Liver (tissue), 9 donors: Measurements from ENCODE around the gene ASB7. TPM values are rescaled to one million over a fixed set of nuclear protein-coding genes. Genes with fewer than 3 reads are reported as not detected.

Experiments
- DNase-seq: peaks from one replicate; pipeline ENCODE4 v3.0.0-alpha.2; 2017; ENCODE audit warnings: low spot score
- H3K27ac ChIP-seq, 2 donors: one replicate each; pipeline ENCODE4 v1.7.0; 2013; ENCODE audit warnings: inconsistent platforms in 2 of 2, low read length in 2 of 2, control low read depth in 1 of 2, low read depth in 1 of 2, mild to moderate bottlenecking in 1 of 2
- H3K27me3 ChIP-seq, 4 donors: one replicate each; pipeline versions ENCODE4 v1.6.1 to v1.7.0; 2013; ENCODE audit warnings: low read length in 3 of 4, inconsistent platforms in 1 of 4, mild to moderate bottlenecking in 1 of 4, moderate library complexity in 1 of 4; ENCODE audit not compliant: control insufficient read depth in 4 of 4, insufficient read depth in 4 of 4
- H3K36me3 ChIP-seq, 4 donors: one replicate each; pipeline versions ENCODE4 v1.6.1 to v1.7.0; 2013; ENCODE audit warnings: low read length in 3 of 4, mild to moderate bottlenecking in 3 of 4, low read depth in 1 of 4, moderate library complexity in 1 of 4; ENCODE audit not compliant: control insufficient read depth in 4 of 4, insufficient read depth in 3 of 4
- H3K4me1 ChIP-seq, 4 donors: one replicate each; pipeline versions ENCODE4 v1.6.1 to v1.7.0; 2013; ENCODE audit warnings: low read length in 3 of 4, mild to moderate bottlenecking in 3 of 4, moderate library complexity in 1 of 4; ENCODE audit not compliant: control insufficient read depth in 4 of 4, insufficient read depth in 4 of 4
- H3K4me3 ChIP-seq, 3 donors: one replicate each; pipeline versions ENCODE4 v1.6.1 to v1.7.0; 2013; ENCODE audit warnings: low read length in 3 of 3, control low read depth in 1 of 3, low read depth in 1 of 3, mild to moderate bottlenecking in 1 of 3
- H3K9ac ChIP-seq, 2 donors: one replicate each; pipeline ENCODE4 v1.7.0; 2013; ENCODE audit warnings: low read length in 2 of 2, mild to moderate bottlenecking in 2 of 2, moderate library complexity in 2 of 2, control low read depth in 1 of 2, low read depth in 1 of 2
- H3K9me3 ChIP-seq, 4 donors: one replicate each; pipeline versions ENCODE4 v1.6.1 to v1.7.0; 2013; ENCODE audit warnings: low read length in 3 of 4; ENCODE audit not compliant: control insufficient read depth in 4 of 4
- EGR1 ChIP-seq, 2 donors: IDR thresholded peaks; 2 replicates each; pipeline ENCODE4 v1.6.1; 2016 to 2018; ENCODE audit warnings: antibody characterized with exemption in 2 of 2, low read depth in 2 of 2
- FOXA1 ChIP-seq: IDR thresholded peaks from 2 replicates; pipeline ENCODE4 v1.6.1; 2016; ENCODE audit warnings: antibody characterized with exemption
- FOXA2 ChIP-seq: IDR thresholded peaks from 2 replicates; pipeline ENCODE4 v1.6.1; 2016; ENCODE audit warnings: antibody characterized with exemption
- GABPA ChIP-seq, 2 donors: IDR thresholded peaks in 1 of 2; conservative IDR thresholded peaks in 1 of 2; 2 replicates each; pipeline ENCODE4 v1.6.1; 2016; ENCODE audit warnings: antibody characterized with exemption in 2 of 2, mild to moderate bottlenecking in 1 of 2, moderate library complexity in 1 of 2
- HNF4A ChIP-seq, 2 donors: conservative IDR thresholded peaks; 2 replicates each; pipeline ENCODE4 v1.6.1; 2016; ENCODE audit warnings: antibody characterized with exemption in 2 of 2, mild to moderate bottlenecking in 2 of 2
- HNF4G ChIP-seq: IDR thresholded peaks from 2 replicates; pipeline ENCODE4 v1.6.1; 2016; ENCODE audit warnings: antibody characterized with exemption
- JUND ChIP-seq, 2 donors: IDR thresholded peaks; 2 replicates each; pipeline ENCODE4 v1.6.1; 2016; ENCODE audit warnings: antibody characterized with exemption in 2 of 2
- NR2F2 ChIP-seq: IDR thresholded peaks from 2 replicates; pipeline ENCODE4 v1.6.1; 2016; ENCODE audit warnings: antibody characterized with exemption
- RAD21 ChIP-seq, 2 donors: IDR thresholded peaks; 2 replicates each; pipeline ENCODE4 v1.6.1; 2016; ENCODE audit warnings: antibody characterized with exemption in 2 of 2, mild to moderate bottlenecking in 2 of 2
- RXRA ChIP-seq, 2 donors: IDR thresholded peaks; 2 replicates each; pipeline ENCODE4 v1.6.1; 2017 to 2018; ENCODE audit warnings: antibody characterized with exemption in 2 of 2, mild to moderate bottlenecking in 1 of 2
- SP1 ChIP-seq: IDR thresholded peaks from 2 replicates; pipeline ENCODE4 v1.6.1; 2018; ENCODE audit warnings: antibody characterized with exemption, mild to moderate bottlenecking
- TAF1 ChIP-seq: conservative IDR thresholded peaks from 2 replicates; pipeline ENCODE4 v1.6.1; 2016; ENCODE audit warnings: antibody characterized with exemption, mild to moderate bottlenecking
- YY1 ChIP-seq: IDR thresholded peaks from 2 replicates; pipeline ENCODE4 v1.6.1; 2016; ENCODE audit warnings: antibody characterized with exemption, mild to moderate bottlenecking
- WGBS: extraction: QIAGEN DNeasy Blood & Tissue Kit; methylation state at CpG from one replicate; pipeline ENCODE4 v1.1.7; 2013; 5-methylcytosine and 5-hydroxymethylcytosine counted together
- polyA plus RNA-seq, 2 donors: library from polyadenylated mRNA; stranded (reverse) in 1 of 2; unstranded in 1 of 2; fragments of 200-250 nt in 1 of 2; fragments of >200 nt in 1 of 2; fragmentation: Nextera tagmentation in 1 of 2; extraction: Ambion mirVana in 1 of 2; gene quantifications; one replicate each; pipeline versions ENCODE4 v1.2.1 to v1.2.3, GENCODE V29; 2013 to 2015
- total RNA-seq, 2 donors: library from RNA; depleted of rRNA; stranded (reverse); fragments of >200 nt; gene quantifications; one replicate each; pipeline ENCODE4 v1.2.3, GENCODE V29; 2014
- TF ChIP-seq, protein P1 (sequence below): IDR thresholded peaks from 2 replicates; pipeline ENCODE4 v1.6.1; 2016; ENCODE audit warnings: antibody characterized with exemption, mild to moderate bottlenecking
- TF ChIP-seq, protein P2 (sequence below): IDR thresholded peaks from 2 replicates; pipeline ENCODE4 v1.6.1; 2016; ENCODE audit warnings: antibody characterized with exemption
- TF ChIP-seq, protein P3 (sequence below): IDR thresholded peaks from 2 replicates; pipeline ENCODE4 v1.6.1; 2016; ENCODE audit warnings: antibody characterized with exemption
- TF ChIP-seq, protein P4 (sequence below): IDR thresholded peaks from 2 replicates; pipeline ENCODE4 v1.6.1; 2016; ENCODE audit warnings: antibody characterized with exemption
- TF ChIP-seq, protein P5 (sequence below): fragments of 150-350 bp; IDR thresholded peaks from 2 replicates; pipeline ENCODE4 v1.5.1; 2017; ENCODE audit warnings: improper control_type of control experiment, low read depth, low read length; ENCODE audit not compliant: missing input control
- donor health status: healthy.
- donor health status: healthy.
- donor health status: healthy.
- donor health status: healthy.
- donor health status: healthy.

The ASB7 gene
- total and polyA plus RNA-seq, 4 donors = 3.7 to 12.6 (median 6.5) TPM

DNA sequence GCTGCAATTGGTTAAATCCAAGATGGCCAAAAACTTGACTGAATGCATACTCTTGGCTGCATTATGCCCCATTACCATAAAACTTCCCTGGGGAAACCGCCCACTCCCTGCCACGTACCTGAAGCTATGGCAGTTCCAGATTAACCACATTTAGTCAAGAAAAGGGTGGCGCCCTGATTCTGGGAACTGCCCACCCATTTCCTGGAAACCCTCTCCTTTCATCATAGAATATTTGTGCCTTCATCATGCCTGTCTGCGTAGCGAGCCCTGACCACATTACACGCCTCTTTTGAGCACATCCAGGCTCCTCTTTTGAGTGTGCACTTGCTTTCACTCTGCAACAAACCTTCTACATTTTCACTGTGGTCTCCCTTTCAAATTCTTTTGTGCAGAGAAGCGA is 5.6 kb upstream of the ASB7 start:
- WGBS = 86% methylated on average over 7 of the region's 7 CpGs
- Histone ChIP-seq H3K4me3 (no peak overlapping the region), H3K9me3 (no peaks in the 10 kb centered on the region), H3K9ac (no peak overlapping the region), H3K27me3 (no peaks in the 10 kb centered on the region), H3K4me1 (peaks cover 0 to 14% (median 13%) of the 10 kb centered on the region in 4 donors), H3K36me3 (no peaks in the 10 kb centered on the region), H3K27ac (no peak overlapping the region)
- TF ChIP-seq NR2F2 (no peak), FOXA1 (no peak), EGR1 (IDR thresholded peaks at IDR 0.05; ENCODE audit: low read depth in 2 of 2) (no peak), TAF1 (no peak), JUND (IDR thresholded peaks at IDR 0.05) (no peak), SP1 (no peak), RXRA (IDR thresholded peaks at IDR 0.05) (no peak), RAD21 (IDR thresholded peaks at IDR 0.05) (no peak), FOXA2 (no peak), GABPA (IDR thresholded peaks at IDR 0.05 in 1 of 2, conservative IDR thresholded peaks at IDR 0.05 in 1 of 2) (no peak), HNF4A (conservative IDR thresholded peaks at IDR 0.05) (no peak), YY1 (no peak), HNF4G (no peak)
- TF ChIP-seq, protein P1, sequence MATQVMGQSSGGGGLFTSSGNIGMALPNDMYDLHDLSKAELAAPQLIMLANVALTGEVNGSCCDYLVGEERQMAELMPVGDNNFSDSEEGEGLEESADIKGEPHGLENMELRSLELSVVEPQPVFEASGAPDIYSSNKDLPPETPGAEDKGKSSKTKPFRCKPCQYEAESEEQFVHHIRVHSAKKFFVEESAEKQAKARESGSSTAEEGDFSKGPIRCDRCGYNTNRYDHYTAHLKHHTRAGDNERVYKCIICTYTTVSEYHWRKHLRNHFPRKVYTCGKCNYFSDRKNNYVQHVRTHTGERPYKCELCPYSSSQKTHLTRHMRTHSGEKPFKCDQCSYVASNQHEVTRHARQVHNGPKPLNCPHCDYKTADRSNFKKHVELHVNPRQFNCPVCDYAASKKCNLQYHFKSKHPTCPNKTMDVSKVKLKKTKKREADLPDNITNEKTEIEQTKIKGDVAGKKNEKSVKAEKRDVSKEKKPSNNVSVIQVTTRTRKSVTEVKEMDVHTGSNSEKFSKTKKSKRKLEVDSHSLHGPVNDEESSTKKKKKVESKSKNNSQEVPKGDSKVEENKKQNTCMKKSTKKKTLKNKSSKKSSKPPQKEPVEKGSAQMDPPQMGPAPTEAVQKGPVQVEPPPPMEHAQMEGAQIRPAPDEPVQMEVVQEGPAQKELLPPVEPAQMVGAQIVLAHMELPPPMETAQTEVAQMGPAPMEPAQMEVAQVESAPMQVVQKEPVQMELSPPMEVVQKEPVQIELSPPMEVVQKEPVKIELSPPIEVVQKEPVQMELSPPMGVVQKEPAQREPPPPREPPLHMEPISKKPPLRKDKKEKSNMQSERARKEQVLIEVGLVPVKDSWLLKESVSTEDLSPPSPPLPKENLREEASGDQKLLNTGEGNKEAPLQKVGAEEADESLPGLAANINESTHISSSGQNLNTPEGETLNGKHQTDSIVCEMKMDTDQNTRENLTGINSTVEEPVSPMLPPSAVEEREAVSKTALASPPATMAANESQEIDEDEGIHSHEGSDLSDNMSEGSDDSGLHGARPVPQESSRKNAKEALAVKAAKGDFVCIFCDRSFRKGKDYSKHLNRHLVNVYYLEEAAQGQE = no peak
- TF ChIP-seq, protein P2, sequence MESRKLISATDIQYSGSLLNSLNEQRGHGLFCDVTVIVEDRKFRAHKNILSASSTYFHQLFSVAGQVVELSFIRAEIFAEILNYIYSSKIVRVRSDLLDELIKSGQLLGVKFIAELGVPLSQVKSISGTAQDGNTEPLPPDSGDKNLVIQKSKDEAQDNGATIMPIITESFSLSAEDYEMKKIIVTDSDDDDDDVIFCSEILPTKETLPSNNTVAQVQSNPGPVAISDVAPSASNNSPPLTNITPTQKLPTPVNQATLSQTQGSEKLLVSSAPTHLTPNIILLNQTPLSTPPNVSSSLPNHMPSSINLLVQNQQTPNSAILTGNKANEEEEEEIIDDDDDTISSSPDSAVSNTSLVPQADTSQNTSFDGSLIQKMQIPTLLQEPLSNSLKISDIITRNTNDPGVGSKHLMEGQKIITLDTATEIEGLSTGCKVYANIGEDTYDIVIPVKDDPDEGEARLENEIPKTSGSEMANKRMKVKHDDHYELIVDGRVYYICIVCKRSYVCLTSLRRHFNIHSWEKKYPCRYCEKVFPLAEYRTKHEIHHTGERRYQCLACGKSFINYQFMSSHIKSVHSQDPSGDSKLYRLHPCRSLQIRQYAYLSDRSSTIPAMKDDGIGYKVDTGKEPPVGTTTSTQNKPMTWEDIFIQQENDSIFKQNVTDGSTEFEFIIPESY = no peak
- TF ChIP-seq, protein P3, sequence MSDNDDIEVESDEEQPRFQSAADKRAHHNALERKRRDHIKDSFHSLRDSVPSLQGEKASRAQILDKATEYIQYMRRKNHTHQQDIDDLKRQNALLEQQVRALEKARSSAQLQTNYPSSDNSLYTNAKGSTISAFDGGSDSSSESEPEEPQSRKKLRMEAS = no peak
- TF ChIP-seq, protein P4, sequence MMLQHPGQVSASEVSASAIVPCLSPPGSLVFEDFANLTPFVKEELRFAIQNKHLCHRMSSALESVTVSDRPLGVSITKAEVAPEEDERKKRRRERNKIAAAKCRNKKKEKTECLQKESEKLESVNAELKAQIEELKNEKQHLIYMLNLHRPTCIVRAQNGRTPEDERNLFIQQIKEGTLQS = no peak
- DNase-seq = peak; percentile 81

DNA sequence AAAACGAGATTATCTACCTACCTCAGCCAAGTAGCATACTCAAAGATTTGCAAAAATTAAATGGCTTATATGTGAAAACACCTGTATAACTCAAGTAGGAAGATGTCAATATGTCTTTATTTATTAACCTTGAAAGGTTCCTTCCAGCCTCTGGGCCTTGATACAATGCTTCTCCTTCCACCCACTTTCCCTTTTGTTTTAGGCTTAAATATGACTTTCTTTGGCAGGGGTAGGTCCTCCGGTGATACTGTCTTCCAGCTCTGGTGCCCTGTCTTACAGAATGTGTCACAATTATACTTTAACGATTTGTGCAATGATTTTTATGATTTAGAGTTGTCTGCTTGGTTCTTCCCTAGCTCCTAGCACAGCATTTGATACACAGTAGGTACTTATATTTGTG is 4.5 kb upstream of the ASB7 start:
- no peak overlapping the region for H3K9ac ChIP-seq
- TF ChIP-seq YY1 = no peak
- no peak for TF ChIP-seq JUND (IDR thresholded peaks at IDR 0.05)
- TF ChIP-seq FOXA1 = no peak
- TF ChIP-seq TAF1 = no peak
- TF ChIP-seq SP1 = no peak
- TF ChIP-seq, protein P2 = no peak
- TF ChIP-seq RAD21 (IDR thresholded peaks at IDR 0.05) = no peak
- TF ChIP-seq HNF4G = no peak
- no peak for TF ChIP-seq GABPA (IDR thresholded peaks at IDR 0.05 in 1 of 2, conservative IDR thresholded peaks at IDR 0.05 in 1 of 2)
- TF ChIP-seq, protein P5, sequence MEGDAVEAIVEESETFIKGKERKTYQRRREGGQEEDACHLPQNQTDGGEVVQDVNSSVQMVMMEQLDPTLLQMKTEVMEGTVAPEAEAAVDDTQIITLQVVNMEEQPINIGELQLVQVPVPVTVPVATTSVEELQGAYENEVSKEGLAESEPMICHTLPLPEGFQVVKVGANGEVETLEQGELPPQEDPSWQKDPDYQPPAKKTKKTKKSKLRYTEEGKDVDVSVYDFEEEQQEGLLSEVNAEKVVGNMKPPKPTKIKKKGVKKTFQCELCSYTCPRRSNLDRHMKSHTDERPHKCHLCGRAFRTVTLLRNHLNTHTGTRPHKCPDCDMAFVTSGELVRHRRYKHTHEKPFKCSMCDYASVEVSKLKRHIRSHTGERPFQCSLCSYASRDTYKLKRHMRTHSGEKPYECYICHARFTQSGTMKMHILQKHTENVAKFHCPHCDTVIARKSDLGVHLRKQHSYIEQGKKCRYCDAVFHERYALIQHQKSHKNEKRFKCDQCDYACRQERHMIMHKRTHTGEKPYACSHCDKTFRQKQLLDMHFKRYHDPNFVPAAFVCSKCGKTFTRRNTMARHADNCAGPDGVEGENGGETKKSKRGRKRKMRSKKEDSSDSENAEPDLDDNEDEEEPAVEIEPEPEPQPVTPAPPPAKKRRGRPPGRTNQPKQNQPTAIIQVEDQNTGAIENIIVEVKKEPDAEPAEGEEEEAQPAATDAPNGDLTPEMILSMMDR = no peak
- TF ChIP-seq HNF4A (conservative IDR thresholded peaks at IDR 0.05) = no peak
- TF ChIP-seq, protein P3 = no peak
- H3K9me3 ChIP-seq = no peaks in the 10 kb centered on the region
- H3K36me3 ChIP-seq = no peaks in the 10 kb centered on the region
- H3K4me1 ChIP-seq = peaks cover 0 to 16% (median 14%) of the 10 kb centered on the region in 4 donors
- H3K27ac ChIP-seq = no peak overlapping the region
- H3K4me3 ChIP-seq = no peak overlapping the region
- no peak for DNase-seq
- WGBS = 93% methylated on average over 3 of the region's 3 CpGs
- H3K27me3 ChIP-seq = no peaks in the 10 kb centered on the region
